Right lobe of liver (tissue), 6 donors: Measurements from ENCODE around the gene SLC48A1. TPM values are rescaled to one million over a fixed set of nuclear protein-coding genes. Genes with fewer than 3 reads are reported as not detected.
"Not testable (repeated sequence)": the region's sequence is repeated elsewhere in the genome, so short reads cannot be mapped to it uniquely, and the experiment has no call there.

Experiments used
- ATAC-seq, 4 donors: fragments of 200-7000 bp; cut with Tn5 transposase; one replicate each; pipeline ENCODE4 v1.9.1; 2020; ENCODE audit warnings: mild to moderate bottlenecking in 4 of 4, moderate library complexity in 4 of 4
- DNase-seq, 3 donors: peaks; one replicate each; pipeline ENCODE4 v3.0.0-alpha.2; 2020
- H3K27ac ChIP-seq, 3 donors: fragments of 200-600 bp; one replicate each; pipeline ENCODE4 v1.8.0; 2022
- H3K27me3 ChIP-seq, 2 donors: fragments of 200-600 bp; one replicate each; pipeline ENCODE4 v1.8.0; 2022
- H3K36me3 ChIP-seq, 4 donors: fragments of 200-600 bp; sonication (generic) in 1 of 4; one replicate each; pipeline versions ENCODE4 v1.5.1 to v1.8.0; 2017 to 2022; ENCODE audit warnings: control low read depth in 1 of 4
- H3K4me1 ChIP-seq, 4 donors: fragments of 200-600 bp; sonication (generic) in 1 of 4; one replicate each; pipeline versions ENCODE4 v1.5.1 to v1.8.0; 2017 to 2022; ENCODE audit warnings: control low read depth in 1 of 4
- H3K4me3 ChIP-seq, 3 donors: fragments of 200-600 bp; one replicate each; pipeline ENCODE4 v1.8.0; 2022
- H3K9me3 ChIP-seq, 4 donors: fragments of 200-600 bp; sonication (generic) in 1 of 4; one replicate each; pipeline versions ENCODE4 v1.5.1 to v1.8.0; 2017 to 2022; ENCODE audit warnings: control low read depth in 1 of 4
- CTCF ChIP-seq, 4 donors: fragments of 200-600 bp in 3 of 4; fragments of 450-650 bp in 1 of 4; IDR thresholded peaks; one replicate each; pipeline versions ENCODE4 v1.5.1 to v1.8.0; 2016 to 2022; ENCODE audit warnings: antibody characterized with exemption in 4 of 4, mild to moderate bottlenecking in 2 of 4
- POLR2A ChIP-seq: fragments of 450-650 bp; IDR thresholded peaks from one replicate; pipeline ENCODE4 v1.6.1; 2017; ENCODE audit warnings: antibody characterized with exemption, mild to moderate bottlenecking
- WGBS: methylation state at CpG from one replicate; pipeline ENCODE4 v1.1.6; 2018; ENCODE audit warnings: low coverage, low lambda C conversion rate; ENCODE audit not compliant: insufficient coverage; ENCODE audit errors: missing lambda C conversion rate; 5-methylcytosine and 5-hydroxymethylcytosine counted together
- intact Hi-C, 2 donors: fragments of 100-400 bp; cut with DNase I; formaldehyde crosslinking; loops; one replicate each; pipeline versions ENCODE4 v1.11.2 to v1.14.1; 2022
- total RNA-seq, 6 experiments: library from RNA; depleted of rRNA in 2 of 6; stranded (reverse); fragments of >200 nt in 2 of 6; fragmentation: NEBNext Ultra II Directional in 3 of 6; extraction: Animal tissue kit (Norgen Biotek cat#: 25700) in 3 of 6; gene quantifications; one replicate each; pipeline versions ENCODE4 v1.1.0 to v1.2.4, GENCODE V29; 2016 to 2023
- donor health status: DM: no; HTN: yes; CAD: no.
- donor health status: DM: no; HTN: no; CAD: no.
- donor health status: DM: no; HTN: no; CAD: no.
- donor health status: DM: no; HTN: yes; CAD: no.
- donor health status: DM: no; HTN: yes; CAD: no.

The SLC48A1 gene
- total RNA-seq, 6 experiments from 2014 or later = 12.4 to 20.4 (median 18.0) TPM

- intact Hi-C loops = no loop called here
- peaks cover 0 to 21% (median 0%) of the 10 kb centered on the region in 4 donors for H3K4me1 ChIP-seq
These were observed 39.9 kb downstream of the SLC48A1 start for GRCh38 chr12:47812797-47813510.

GRCh38 chr12:47813511-47814196, 40.6 kb downstream of the SLC48A1 start:
- no peaks in the 10 kb centered on the region for H3K36me3 ChIP-seq
- no peaks in the 10 kb centered on the region for H3K9me3 ChIP-seq
- peak overlapping the region in 1 of 3 donors; percentile 36 for H3K4me3 ChIP-seq
- TF ChIP-seq CTCF (IDR thresholded peaks at IDR 0.05) (no peak), POLR2A (no peak)
- DNase-seq (peak in 1 of 3 donors; percentile 55), ATAC-seq (peak; percentile 20 to 38 (median 28))
- H3K4me1 ChIP-seq = peaks cover 0 to 21% (median 0%) of the 10 kb centered on the region in 4 donors
- no peaks in the 10 kb centered on the region for H3K27me3 ChIP-seq
- WGBS = 36% methylated on average over 4 of the region's 9 CpGs
- peak overlapping the region; percentile 54 to 89 (median 58) for H3K27ac ChIP-seq
- intact Hi-C loops = no loop called here

More at GRCh38 chr12:47812797-47813510, 39.9 kb downstream of the SLC48A1 start:
- ATAC-seq (peak; percentile 63 to 75 (median 70)), DNase-seq (peak; percentile 72 to 85 (median 79))
- Histone ChIP-seq H3K27ac (peak overlapping the region; percentile 54 to 89 (median 58)), H3K4me3 (peak overlapping the region in 1 of 3 donors; percentile 36), H3K27me3 (no peaks in the 10 kb centered on the region), H3K9me3 (no peaks in the 10 kb centered on the region), H3K36me3 (no peaks in the 10 kb centered on the region)
- no peak for TF ChIP-seq POLR2A
- TF ChIP-seq CTCF (IDR thresholded peaks at IDR 0.05) = no peak
- 17% methylated on average over 16 of the region's 37 CpGs for WGBS

GRCh38 chr12:47814539-47815170, 41.6 kb downstream of the SLC48A1 start:
- no peak for ATAC-seq
- DNase-seq = no peak
- no peaks in the 10 kb centered on the region for H3K27me3 ChIP-seq
- peak overlapping the region in 2 of 3 donors; percentile 54 to 89 for H3K27ac ChIP-seq
- no peak overlapping the region for H3K4me3 ChIP-seq
- no peaks in the 10 kb centered on the region for H3K36me3 ChIP-seq
- 40% methylated on average over 1 of the region's 3 CpGs for WGBS
- no peak for TF ChIP-seq POLR2A
- no peak for TF ChIP-seq CTCF (IDR thresholded peaks at IDR 0.05)
- intact Hi-C loops = no loop called here
- no peaks in the 10 kb centered on the region for H3K9me3 ChIP-seq
- H3K4me1 ChIP-seq = peaks cover 0 to 17% (median 0%) of the 10 kb centered on the region in 4 donors

GRCh38 chr12:47815447-47815846, 42.4 kb downstream of the SLC48A1 start:
- H3K27ac ChIP-seq, H3K9me3 ChIP-seq, intact Hi-C loops, H3K36me3 ChIP-seq, H3K4me3 ChIP-seq, ATAC-seq, H3K27me3 ChIP-seq: not testable (repeated sequence)
- peak in 2 of 3 donors; percentile 5 to 23 for DNase-seq
- WGBS = 100% methylated on average over 2 of the region's 5 CpGs
- H3K4me1 ChIP-seq = peaks cover 0 to 17% (median 1%) of the 10 kb centered on the region in 4 donors
